ENCODE measurements around the gene PCBP3. TPM values are rescaled to one million over a fixed set of nuclear protein-coding genes. Genes with fewer than 3 reads are reported as not detected.
"Not testable (repeated sequence)": the region's sequence is repeated elsewhere in the genome, so short reads cannot be mapped to it uniquely, and the experiment has no call there.

The PCBP3 gene
- total RNA-seq, 1 donor from 2014 or later: 32.4 TPM

DNA sequence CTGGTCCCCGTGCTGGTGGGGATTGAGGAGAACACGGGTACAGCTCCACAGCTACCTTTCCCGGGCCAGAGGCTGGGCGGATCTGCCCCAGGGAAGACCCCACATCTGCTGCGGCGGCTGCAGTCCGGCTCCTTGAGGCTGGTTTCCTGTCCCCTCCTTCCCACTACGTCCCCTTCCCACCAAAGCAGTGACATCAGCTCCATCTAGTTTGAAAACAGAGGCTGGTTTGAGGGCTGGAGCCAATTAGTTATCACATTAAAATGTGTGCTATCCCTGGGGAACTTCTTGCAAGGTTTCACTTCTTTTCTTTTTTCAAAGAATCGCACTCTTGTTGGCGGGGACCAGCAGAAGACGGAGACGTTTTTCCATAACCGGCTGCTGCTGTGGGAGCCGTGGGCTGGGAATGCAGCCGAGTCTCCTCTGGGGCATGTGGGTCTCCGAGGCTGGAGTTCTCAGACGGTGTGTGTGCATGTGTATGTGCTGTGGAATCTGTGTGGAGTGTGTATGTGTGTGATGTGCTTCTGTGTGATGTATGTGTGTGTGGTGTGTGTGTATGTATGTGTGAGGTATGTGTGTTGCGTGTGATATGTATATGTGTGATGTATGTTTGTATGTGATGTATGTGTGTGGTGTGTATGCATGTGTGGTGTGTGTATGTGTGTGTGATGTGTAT is 8.9 kb upstream of the PCBP3 start:
- DNase-seq (ENCODE audit: low spot score): peak; percentile 76

DNA sequence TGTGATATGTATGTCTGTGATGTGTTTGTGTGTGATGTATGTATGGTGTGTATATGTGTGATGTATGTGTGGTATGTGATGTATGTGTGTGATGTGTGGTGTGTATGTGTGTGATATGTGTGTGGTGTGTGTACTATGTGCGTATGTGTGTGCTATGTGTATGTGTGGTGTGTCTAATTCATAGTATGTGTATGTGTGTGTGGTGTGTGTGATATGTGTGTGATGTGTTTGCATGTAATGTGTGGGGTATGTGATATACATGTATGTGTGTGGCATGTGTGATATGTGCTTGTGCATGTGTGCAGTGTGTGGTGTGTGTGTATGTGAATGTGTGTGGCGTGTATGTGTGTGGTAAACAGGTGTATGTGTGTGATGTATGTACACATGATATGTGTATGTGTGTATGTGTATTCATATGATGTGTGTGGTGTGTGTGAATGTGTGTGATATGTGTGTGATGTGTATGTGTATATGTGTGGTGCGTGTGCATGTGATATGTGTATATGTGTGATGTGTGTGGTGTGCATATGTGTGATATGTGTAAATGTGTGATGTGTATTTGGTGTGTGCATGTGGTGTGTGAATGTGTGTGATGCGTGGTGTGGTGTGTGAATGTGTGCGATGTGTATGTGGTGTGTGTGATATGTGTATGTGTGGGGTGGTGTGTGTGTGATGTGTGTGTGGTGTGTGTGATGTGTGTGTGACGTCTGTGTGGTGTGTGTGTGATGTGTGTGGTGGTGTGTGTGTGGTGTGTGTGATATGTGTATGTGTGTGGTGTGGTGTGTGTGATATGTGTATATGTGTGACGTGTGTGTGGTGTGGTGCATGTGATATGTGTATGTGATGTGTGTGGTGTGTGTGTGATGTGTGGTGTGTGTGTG is 8.0 kb upstream of the PCBP3 start:
- DNase-seq (ENCODE audit: low spot score): no peak

- peak; percentile 18 for DNase-seq (ENCODE audit: low spot score)
Observed at GRCh38 chr21:45636459-45636858, 7.1 kb upstream of the PCBP3 start.

DNA sequence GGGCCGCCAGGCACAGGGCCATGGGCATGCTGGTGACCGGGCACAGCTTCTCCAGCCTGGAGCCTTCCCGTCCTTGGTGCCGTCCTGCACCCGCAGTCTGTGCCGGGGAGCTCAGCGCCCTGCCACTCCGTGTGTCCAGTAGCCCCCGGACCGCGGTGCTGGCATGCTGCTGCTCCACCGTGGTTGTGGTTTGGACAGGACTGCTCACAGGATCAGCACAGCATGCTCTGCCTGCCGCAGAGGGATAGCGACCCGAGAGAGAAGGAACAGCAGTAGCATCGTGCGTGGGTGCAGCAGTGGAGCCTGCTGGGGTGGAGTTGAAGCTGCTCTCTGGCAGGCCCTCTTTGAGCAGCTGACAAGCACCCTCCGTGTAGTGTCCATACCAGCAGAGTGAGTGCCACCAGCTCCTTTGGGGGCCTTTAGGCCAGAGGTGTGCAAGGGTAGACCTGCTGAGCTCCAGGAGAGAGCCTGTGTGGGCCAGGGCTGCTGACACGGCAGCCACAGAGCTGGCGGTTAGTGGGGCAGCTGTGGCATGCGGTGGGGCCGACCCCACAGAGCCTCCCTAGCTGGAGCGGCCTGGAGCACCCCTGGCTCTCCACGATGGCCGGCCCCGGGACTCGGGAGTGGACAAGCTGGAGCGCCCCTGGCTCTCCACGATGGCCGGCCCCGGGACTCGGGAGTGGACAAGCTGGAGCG is 6.4 kb upstream of the PCBP3 start:
- DNase-seq (ENCODE audit: low spot score): peak; percentile 83

DNA sequence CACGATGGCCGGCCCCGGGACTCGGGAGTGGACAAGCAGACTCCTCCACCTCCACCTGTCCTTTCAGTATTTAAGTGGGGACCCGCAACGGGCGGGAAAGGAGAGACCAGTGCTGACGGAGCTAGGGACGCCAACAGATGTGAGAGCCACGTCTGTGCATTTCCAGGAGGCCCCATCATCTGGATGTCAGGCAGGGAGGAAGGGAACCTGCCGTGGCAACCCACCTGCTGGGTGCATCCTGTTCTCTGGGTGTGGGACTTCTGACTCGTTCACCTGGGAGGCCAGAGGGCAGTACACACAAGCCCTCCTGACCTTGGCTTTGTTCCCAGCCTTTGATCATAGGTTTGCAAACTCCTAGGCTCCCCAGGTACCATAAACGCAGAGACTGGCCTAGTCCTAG is 5.6 kb upstream of the PCBP3 start:
- DNase-seq (ENCODE audit: low spot score): peak; percentile 87

DNA sequence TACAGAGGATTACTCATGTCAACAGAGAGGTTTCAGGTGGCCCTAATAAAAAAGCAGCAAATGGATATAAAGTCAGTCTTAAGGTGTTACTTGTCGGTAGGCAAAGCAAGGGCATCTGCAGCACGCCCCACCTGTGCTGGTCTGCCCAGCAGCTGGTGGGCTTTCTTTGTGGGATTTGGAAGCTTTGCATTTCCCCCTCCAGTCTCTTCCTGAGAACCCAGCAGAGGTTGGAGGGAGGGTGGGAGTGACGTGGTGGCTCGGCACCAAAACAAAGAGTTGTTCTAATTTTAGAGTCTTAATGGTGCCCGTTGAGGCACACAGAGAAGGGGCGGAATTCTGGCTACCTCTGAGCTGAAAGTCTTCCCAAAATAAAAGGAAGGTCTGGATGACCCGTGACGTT is 4.8 kb upstream of the PCBP3 start:
- peak; percentile 55 for DNase-seq (ENCODE audit: low spot score)

- no peak for DNase-seq (ENCODE audit: low spot score)
Observed at GRCh38 chr21:45639206-45640000, 4.1 kb upstream of the PCBP3 start.

DNA sequence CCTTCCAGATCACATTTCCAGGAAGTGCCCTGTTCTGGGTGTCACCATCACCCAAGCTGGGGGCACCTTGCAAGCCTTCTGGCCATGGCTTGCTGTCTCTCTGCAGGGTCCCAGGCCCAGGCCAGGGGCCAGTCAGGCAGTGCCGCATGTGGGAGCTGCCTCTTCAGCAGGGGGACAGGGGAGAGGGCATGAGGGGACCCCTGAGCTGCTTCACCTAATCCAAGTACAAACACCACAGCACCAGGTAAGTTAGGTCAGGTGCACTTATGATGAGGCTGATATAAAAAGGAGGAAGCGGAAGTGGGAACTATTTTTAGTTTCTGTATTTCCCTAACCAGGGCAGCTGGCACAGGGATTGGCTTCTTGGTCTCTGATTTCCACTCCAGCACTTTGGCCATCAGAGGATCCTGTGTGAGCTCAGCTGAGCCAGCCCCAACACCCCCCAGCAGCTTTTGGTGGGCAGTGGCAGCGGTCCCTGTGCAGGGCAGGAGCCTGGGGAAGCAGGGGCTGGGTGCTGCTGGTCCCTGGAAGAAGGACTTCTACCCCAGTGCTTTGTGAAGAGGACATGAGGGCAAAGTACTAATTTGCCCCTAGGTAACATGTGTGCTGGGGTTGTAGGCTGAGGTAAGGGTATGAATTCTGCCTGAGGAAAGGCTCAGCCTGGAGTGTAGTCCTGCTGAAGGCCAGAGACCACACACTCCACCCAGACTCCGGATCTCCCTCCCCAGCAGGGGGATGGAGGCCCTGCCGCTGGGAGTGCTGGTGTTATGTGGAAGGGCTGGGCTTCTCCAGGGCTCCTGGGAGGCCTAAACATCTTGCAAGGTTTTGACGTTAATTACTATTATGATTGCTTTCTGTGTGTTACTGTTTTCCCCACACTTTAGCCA is 3.3 kb upstream of the PCBP3 start:
- peak; percentile 33 for DNase-seq (ENCODE audit: low spot score)

DNA sequence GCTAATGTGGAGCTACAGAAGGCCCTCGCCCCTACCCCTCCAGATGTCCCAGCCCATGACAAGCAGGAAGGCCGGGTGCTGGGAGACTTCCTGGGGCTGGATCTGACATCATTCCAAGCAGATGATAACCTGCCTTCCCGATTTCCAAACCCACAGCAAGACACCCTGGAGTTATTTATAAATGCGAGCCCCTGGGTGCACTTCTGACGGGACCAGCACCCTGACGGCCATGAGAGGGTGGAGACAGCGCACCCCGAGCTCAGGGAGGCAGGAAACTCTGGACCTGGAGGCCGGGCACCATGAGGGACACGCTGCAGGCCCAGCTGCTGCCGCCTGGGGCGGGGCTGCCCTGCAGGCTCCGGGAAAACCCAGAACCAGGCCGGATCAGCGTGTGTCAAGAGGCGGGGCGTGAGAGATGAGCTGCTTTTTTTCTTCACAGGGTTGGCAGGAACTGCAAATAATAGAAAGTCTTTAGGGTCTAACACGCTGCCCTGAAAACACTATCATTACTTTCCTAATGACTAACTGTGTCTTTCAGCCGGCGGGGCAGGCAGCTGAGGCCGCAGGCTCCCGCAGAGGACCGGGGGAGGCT is 2.5 kb upstream of the PCBP3 start:
- DNase-seq (ENCODE audit: low spot score): no peak

- DNase-seq (ENCODE audit: low spot score): no peak
Observed at GRCh38 chr21:45641480-45642035, 2.0 kb upstream of the PCBP3 start.

DNA sequence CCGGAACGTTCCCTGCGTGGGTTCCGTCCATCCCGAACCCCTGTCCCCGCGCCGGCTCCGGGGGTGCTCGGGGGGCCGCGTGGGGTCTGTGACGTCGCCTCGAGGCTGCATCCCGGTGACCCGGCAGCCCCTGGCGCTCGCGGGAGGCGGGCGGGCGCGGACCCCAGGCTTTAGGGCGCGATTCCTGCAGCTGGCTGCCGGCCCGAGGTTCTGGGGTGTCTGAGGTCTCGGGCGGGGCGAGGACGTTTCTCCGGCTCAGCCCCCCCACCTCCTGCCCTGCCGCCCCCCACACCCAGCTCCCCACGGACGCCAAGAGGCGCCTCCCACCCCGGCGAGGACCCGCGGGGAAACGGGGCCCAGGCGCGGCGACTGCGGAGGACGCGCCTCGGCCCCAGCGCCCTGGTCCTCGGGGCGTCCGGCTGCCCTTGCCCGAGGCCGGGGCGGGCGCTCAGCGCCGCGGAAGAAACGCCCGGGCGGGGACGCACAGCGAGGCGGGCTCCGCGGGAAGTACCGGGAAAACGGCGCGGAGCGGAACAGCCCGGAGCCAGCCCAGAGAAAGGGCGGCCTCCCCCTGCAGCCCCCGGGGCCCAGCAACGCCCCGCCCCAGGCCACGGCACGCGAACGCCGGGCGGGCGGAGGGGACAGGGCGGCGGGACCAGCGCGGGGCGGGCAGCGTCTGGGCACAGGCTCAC is 1.3 kb upstream of the PCBP3 start:
- DNase-seq (ENCODE audit: low spot score): no peak

DNA sequence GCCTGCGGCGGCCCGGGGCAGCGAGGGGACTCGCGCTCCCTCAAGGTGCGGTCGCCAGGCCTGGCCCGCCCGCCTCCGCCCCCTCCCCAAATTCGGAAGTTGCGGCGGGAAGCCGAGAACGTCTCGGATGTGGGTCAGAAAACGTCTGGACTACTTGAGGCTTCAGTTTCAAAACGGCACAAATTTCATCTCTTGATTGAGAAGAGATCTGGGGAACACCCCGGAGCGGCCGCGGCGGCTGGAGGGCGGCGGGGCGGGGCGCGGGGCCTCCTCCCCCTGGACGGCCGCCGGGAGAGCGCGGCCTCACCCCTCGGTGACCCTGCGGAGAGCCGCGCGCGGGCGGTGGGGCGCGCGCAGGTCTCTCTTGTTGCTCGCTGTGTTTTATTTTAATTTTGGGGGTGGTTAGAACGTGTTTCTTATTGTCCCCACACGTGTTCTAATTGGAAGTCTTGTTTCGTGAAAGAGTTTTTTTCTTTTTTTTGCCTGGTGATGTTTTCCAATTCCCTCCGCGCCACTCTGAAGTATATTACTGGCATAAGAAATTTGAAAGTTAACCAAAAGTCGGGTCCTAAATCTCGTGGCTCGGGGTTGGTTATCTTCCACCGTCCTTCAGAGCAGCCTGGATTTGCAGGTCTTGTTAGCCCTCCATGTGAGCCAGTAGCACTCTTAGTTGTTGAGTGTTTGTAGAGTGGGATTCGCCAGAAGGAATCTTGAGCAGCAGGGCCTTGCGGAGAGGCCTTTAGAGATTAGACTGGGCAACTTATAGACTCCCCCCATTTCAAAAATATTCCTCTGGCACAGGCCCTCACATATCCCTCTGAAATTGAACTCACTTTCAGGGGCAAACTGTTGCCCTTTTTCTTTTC is 749 bp downstream of the PCBP3 start:
- DNase-seq (ENCODE audit: low spot score): no peak

DNA sequence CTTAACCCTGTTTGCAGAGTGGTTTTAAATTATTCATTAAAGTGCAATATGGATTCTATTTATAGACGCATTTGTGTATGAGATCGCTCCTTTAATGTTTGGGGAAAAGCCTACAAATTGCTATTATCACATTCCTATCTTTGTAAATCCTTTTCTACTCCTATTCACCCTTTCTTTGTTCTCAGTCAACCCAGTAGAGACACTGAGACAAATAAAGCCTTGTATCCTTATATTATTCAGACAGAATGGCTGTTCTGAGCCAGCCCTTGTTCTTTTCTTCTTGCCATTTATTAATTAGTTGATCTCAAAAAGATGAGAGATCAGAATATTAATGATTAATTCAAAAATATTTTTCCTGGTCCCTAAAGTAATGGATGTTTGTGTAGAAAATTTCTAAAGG is 8.4 kb downstream of the PCBP3 start:
- no peak for DNase-seq (ENCODE audit: low spot score)

GRCh38 chr21:45655124-45655523 is 11.6 kb downstream of the PCBP3 start:
- no peak for DNase-seq (ENCODE audit: low spot score)

- DNase-seq (ENCODE audit: low spot score): not testable (repeated sequence)
Observed at GRCh38 chr21:45656114-45656513, 12.6 kb downstream of the PCBP3 start.

DNA sequence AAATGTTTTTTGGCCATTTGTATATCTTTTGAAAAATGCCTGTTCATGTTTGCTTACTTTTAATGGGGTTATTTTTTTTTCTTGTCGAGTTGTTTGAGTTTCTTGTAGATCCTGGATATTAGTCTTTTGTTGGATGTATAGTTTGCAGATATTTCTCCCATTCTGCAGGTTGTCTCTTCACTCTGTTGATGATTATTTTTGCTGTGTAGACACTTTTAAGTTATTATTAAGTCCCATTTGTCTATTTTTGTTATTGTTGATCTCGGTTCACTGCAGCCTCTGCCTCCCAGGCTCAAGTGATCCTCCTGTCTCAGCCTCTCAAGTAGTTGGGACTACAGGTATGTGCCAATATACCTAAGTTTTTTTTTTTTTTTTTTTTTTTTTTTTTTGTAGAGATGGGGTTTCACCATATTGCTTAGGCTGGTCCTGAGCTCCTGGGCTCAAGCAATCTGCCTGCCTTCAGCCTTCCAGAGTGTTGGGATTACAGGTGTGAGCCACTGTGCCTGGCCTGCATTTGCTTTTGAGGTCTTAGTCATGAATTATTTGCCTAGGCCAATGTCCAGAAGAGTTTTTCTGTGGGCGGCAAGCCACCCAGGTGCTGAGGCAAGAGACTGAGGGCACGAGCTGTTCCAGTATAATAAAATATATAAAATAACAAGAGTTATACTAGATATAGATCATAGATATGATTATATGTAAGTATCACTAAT is 18.5 kb downstream of the PCBP3 start:
- DNase-seq (ENCODE audit: low spot score): not testable (repeated sequence)

GRCh38 chr21:45662623-45663245 is 19.2 kb downstream of the PCBP3 start:
- DNase-seq (ENCODE audit: low spot score): not testable (repeated sequence)

Measured in mesenteric fat pad (tissue), 1 donor.